Measurements from ENCODE around the gene FRMD4B. TPM values are rescaled to one million over a fixed set of nuclear protein-coding genes. Genes with fewer than 3 reads are reported as not detected.

FRMD4B gene
- total RNA-seq, 3 donors from 2014 or later = 31.1 to 49.5 (median 35.0) TPM

- no peak for DNase-seq (ENCODE audit: low spot score in 2 of 2)
- Histone ChIP-seq H3K36me3 (no peaks in the 10 kb centered on the region), H3K27ac (no peak overlapping the region), H3K4me1 (no peaks in the 10 kb centered on the region), H3K9me3 (peaks cover 0 to 7% of the 10 kb centered on the region in 2 donors), H3K27me3 (no peaks in the 10 kb centered on the region), H3K4me3 (no peak overlapping the region)
- no peak for TF ChIP-seq CTCF (IDR thresholded peaks at IDR 0.05)
- no peak for TF ChIP-seq POLR2A (IDR thresholded peaks at IDR 0.05)
- TF ChIP-seq POLR2AphosphoS5 (IDR thresholded peaks at IDR 0.05) = no peak
- intact Hi-C loops (cut with DNase I; ENCODE audit: low total_unique reads) = no loop called here
Measured at GRCh38 chr3:69343875-69344274, 42.0 kb downstream of the FRMD4B start.

GRCh38 chr3:69342074-69342473 is 43.8 kb downstream of the FRMD4B start:
- TF ChIP-seq POLR2AphosphoS5 (IDR thresholded peaks at IDR 0.05) (no peak), CTCF (IDR thresholded peaks at IDR 0.05) (no peak), POLR2A (IDR thresholded peaks at IDR 0.05) (no peak)
- no peaks in the 10 kb centered on the region for H3K36me3 ChIP-seq
- no peaks in the 10 kb centered on the region for H3K4me1 ChIP-seq
- no peaks in the 10 kb centered on the region for H3K27me3 ChIP-seq
- H3K4me3 ChIP-seq = no peak overlapping the region
- intact Hi-C loops (cut with DNase I; ENCODE audit: low total_unique reads) = no loop called here
- H3K9me3 ChIP-seq = peaks cover 0 to 7% of the 10 kb centered on the region in 2 donors
- H3K27ac ChIP-seq = no peak overlapping the region
- DNase-seq (ENCODE audit: low spot score in 2 of 2) = no peak

- Histone ChIP-seq H3K27me3 (no peaks in the 10 kb centered on the region), H3K9me3 (no peaks in the 10 kb centered on the region), H3K36me3 (no peaks in the 10 kb centered on the region), H3K4me3 (no peak overlapping the region), H3K4me1 (no peaks in the 10 kb centered on the region), H3K27ac (no peak overlapping the region)
- intact Hi-C loops (cut with DNase I; ENCODE audit: low total_unique reads) = no loop called here
- TF ChIP-seq POLR2AphosphoS5 (IDR thresholded peaks at IDR 0.05) (no peak), POLR2A (IDR thresholded peaks at IDR 0.05) (no peak), CTCF (IDR thresholded peaks at IDR 0.05) (no peak)
- DNase-seq (ENCODE audit: low spot score in 2 of 2) = no peak
Measured at GRCh38 chr3:69339760-69340159, 46.1 kb downstream of the FRMD4B start.

GRCh38 chr3:69338911-69339310 is 47.0 kb downstream of the FRMD4B start:
- Histone ChIP-seq H3K27ac (no peak overlapping the region), H3K9me3 (no peaks in the 10 kb centered on the region), H3K27me3 (no peaks in the 10 kb centered on the region), H3K4me1 (no peaks in the 10 kb centered on the region), H3K36me3 (no peaks in the 10 kb centered on the region), H3K4me3 (no peak overlapping the region)
- DNase-seq (ENCODE audit: low spot score in 2 of 2) = no peak
- intact Hi-C loops (cut with DNase I; ENCODE audit: low total_unique reads) = no loop called here
- TF ChIP-seq POLR2A (IDR thresholded peaks at IDR 0.05) (no peak), CTCF (IDR thresholded peaks at IDR 0.05) (no peak), POLR2AphosphoS5 (IDR thresholded peaks at IDR 0.05) (no peak)

GRCh38 chr3:69332934-69333333 is 53.0 kb downstream of the FRMD4B start:
- H3K4me1 ChIP-seq = no peaks in the 10 kb centered on the region
- no peaks in the 10 kb centered on the region for H3K36me3 ChIP-seq
- no peak overlapping the region for H3K27ac ChIP-seq
- TF ChIP-seq POLR2AphosphoS5 (IDR thresholded peaks at IDR 0.05) (no peak), CTCF (IDR thresholded peaks at IDR 0.05) (no peak), POLR2A (IDR thresholded peaks at IDR 0.05) (no peak)
- no peaks in the 10 kb centered on the region for H3K9me3 ChIP-seq
- no peak overlapping the region for H3K4me3 ChIP-seq
- intact Hi-C loops (cut with DNase I; ENCODE audit: low total_unique reads) = no loop called here
- no peaks in the 10 kb centered on the region for H3K27me3 ChIP-seq
- no peak for DNase-seq (ENCODE audit: low spot score in 2 of 2)
